Calu3 (cell line): Measurements from ENCODE around the gene DENND4C. TPM values are rescaled to one million over a fixed set of nuclear protein-coding genes. Genes with fewer than 3 reads are reported as not detected.

Source experiments
- BruUV-seq: library from RNA; stranded (reverse); fragments of 400-500 nt; replicated peaks from 2 replicates; lab custom pipeline; 2021; lab: Mats Ljungman, UMichigan
- CTCF ChIA-PET: fragments of 300-600 bp; sonication (Branson Sonifier 250); formaldehyde crosslinking; loops from one replicate; lab custom pipeline; 2022; ENCODE audit warnings: antibody characterized with exemption; lab: Charles Lee
- DNase-seq: peaks from one replicate; pipeline ENCODE4 v3.0.0; 2022
- H3K27ac Mint-ChIP-seq: one replicate; pipeline ENCODE4 v1.8.0; 2022; ENCODE audit warnings: mixed read lengths; ENCODE audit not compliant: unreplicated experiment
- H3K27me3 Mint-ChIP-seq: one replicate; pipeline ENCODE4 v1.8.0; 2022; ENCODE audit warnings: mixed read lengths; ENCODE audit not compliant: unreplicated experiment
- H3K36me3 Mint-ChIP-seq: one replicate; pipeline ENCODE4 v1.8.0; 2022; ENCODE audit warnings: mild to moderate bottlenecking, moderate library complexity, mixed read lengths; ENCODE audit not compliant: insufficient read depth, unreplicated experiment
- H3K4me1 Mint-ChIP-seq: one replicate; pipeline ENCODE4 v1.8.0; 2022; ENCODE audit warnings: mild to moderate bottlenecking, low read depth, mixed read lengths; ENCODE audit not compliant: unreplicated experiment
- H3K4me3 Mint-ChIP-seq: one replicate; pipeline ENCODE4 v1.8.0; 2022; ENCODE audit warnings: mild to moderate bottlenecking, low read depth, moderate library complexity, mixed read lengths; ENCODE audit not compliant: unreplicated experiment
- H3K9me3 Mint-ChIP-seq: one replicate; pipeline ENCODE4 v1.8.0; 2022; ENCODE audit warnings: low read depth, mixed read lengths; ENCODE audit not compliant: unreplicated experiment
- intact Hi-C: fragments of 100-400 bp; cut with micrococcal nuclease; formaldehyde crosslinking; loops from one replicate; pipeline ENCODE4 v1.10.0; 2022; ENCODE audit not compliant: unreplicated experiment
- total RNA-seq: library from RNA; stranded (reverse); gene quantifications from 2 replicates; pipeline ENCODE4 v1.2.3, GENCODE V29; 2022
- TF ChIP-seq, protein P1 (sequence below): fragments of 200-600 bp; IDR thresholded peaks from one replicate; pipeline ENCODE4 v1.8.0; 2022; ENCODE audit warnings: antibody characterized with exemption; ENCODE audit not compliant: unreplicated experiment

Gene DENND4C
- total RNA-seq, 1 experiment from 2014 or later: 28.5 TPM

DNA sequence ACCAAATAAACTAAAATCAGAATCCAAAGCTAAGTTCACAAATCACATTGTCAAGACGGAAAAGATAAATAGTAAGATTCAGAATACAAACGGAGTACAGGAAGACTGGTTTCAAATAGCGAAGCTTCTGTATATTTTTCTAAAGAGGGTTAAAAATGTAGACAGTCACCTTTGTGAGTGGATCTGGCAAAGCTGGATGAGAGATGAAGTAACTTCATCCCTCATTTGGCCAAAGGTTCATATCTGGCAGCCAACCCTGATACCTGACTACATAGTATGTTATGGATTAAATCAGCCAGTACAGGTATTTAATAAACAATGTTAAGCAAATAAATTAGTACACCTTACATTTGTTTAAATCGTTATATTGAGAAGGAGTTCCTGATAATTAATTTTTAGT, 21.3 kb upstream of the DENND4C start:
- TF ChIP-seq, protein P1, sequence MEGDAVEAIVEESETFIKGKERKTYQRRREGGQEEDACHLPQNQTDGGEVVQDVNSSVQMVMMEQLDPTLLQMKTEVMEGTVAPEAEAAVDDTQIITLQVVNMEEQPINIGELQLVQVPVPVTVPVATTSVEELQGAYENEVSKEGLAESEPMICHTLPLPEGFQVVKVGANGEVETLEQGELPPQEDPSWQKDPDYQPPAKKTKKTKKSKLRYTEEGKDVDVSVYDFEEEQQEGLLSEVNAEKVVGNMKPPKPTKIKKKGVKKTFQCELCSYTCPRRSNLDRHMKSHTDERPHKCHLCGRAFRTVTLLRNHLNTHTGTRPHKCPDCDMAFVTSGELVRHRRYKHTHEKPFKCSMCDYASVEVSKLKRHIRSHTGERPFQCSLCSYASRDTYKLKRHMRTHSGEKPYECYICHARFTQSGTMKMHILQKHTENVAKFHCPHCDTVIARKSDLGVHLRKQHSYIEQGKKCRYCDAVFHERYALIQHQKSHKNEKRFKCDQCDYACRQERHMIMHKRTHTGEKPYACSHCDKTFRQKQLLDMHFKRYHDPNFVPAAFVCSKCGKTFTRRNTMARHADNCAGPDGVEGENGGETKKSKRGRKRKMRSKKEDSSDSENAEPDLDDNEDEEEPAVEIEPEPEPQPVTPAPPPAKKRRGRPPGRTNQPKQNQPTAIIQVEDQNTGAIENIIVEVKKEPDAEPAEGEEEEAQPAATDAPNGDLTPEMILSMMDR: no peak
- DNase-seq: no peak
- Mint-ChIP-seq H3K4me1 (peaks cover 10% of the 10 kb centered on the region), H3K27me3 (no peaks in the 10 kb centered on the region), H3K9me3 (no peaks in the 10 kb centered on the region), H3K4me3 (no peak overlapping the region), H3K27ac (no peak overlapping the region), H3K36me3 (no peaks in the 10 kb centered on the region)
- BruUV-seq: no TSS peak
- CTCF ChIA-PET: no interaction called here
- intact Hi-C loops: no loop called here

DNA sequence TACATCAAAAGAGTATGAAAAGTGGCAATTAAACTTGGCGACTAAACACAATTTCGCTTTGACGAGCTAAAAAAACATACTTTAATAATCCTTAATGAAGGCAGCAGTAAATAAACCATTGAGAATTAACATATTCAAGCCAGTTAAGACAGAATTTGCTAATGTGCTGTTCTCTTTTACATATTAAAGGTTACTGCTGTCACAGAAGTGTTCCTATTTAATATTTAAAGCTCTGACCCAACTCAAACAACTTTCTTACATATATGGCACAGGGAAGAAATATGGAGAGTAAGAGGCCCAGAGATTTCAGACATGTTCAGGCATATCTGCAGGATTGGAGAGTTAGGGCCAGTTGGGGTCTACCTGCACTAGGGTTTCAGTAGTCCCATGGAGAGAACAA, 16.7 kb upstream of the DENND4C start:
- Mint-ChIP-seq H3K4me3 (no peak overlapping the region), H3K36me3 (no peaks in the 10 kb centered on the region), H3K9me3 (no peaks in the 10 kb centered on the region), H3K4me1 (peaks cover 5% of the 10 kb centered on the region), H3K27ac (no peak overlapping the region), H3K27me3 (no peaks in the 10 kb centered on the region)
- no peak for DNase-seq
- intact Hi-C loops: no loop called here
- BruUV-seq: no TSS peak
- CTCF ChIA-PET: interaction anchor here (0.8 kb wide), 1 partner anchor 19 kb away, joined by 4 read pairs; no protein-coding TSS in a partner anchor
- TF ChIP-seq, protein P1: no peak

DNA sequence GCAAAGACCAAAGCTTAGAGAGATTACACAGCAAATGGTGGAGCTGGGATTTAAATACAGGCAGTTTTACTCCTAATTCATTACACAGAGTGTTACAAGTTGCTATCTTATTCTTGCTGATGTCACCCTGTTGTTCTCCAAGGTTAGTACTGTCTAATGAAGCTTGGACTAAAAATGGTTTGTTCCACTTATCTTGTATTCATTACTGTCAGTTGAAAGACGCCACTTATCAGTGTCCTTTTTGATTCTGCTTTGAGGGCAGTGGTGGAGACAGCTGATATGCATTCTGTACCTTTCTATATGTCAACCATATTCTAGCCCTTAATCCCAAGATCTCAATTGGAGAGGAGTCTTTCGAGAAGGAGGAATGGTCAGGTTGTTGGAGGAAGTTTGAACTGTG, 14.0 kb upstream of the DENND4C start:
- Mint-ChIP-seq H3K36me3 (no peaks in the 10 kb centered on the region), H3K4me3 (no peak overlapping the region), H3K27me3 (no peaks in the 10 kb centered on the region), H3K27ac (no peak overlapping the region), H3K9me3 (no peaks in the 10 kb centered on the region), H3K4me1 (no peaks in the 10 kb centered on the region)
- intact Hi-C loops: no loop called here
- TF ChIP-seq, protein P1: no peak
- CTCF ChIA-PET: interaction anchor here (0.7 kb wide), 1 partner anchor 1423 kb away, joined by 8 read pairs; no protein-coding TSS in a partner anchor
- BruUV-seq: no TSS peak
- no peak for DNase-seq

DNA sequence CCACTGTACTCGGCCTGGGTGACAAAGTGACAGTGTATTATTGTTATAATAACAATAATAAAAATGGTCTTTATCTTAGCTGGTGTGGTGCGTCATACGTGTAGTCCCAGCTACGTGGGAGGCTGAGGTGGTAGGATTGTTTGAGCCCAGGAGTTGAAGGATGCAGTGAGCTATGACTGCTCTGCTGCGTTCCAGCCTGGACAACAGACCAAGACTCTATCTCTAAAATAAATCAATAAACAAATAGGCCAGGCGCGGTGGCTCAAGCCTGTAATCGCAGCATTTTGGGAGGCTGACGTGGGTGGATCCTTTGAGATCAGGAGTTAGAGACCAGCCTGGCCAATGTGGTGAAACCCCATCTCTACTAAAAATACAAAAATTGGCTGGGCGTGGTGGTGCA, 9.2 kb upstream of the DENND4C start:
- Mint-ChIP-seq H3K9me3 (no peaks in the 10 kb centered on the region), H3K36me3 (no peaks in the 10 kb centered on the region), H3K4me3 (no peak overlapping the region), H3K27me3 (no peaks in the 10 kb centered on the region), H3K4me1 (no peaks in the 10 kb centered on the region), H3K27ac (no peak overlapping the region)
- DNase-seq: no peak
- TF ChIP-seq, protein P1: no peak
- intact Hi-C loops: no loop called here
- BruUV-seq: no TSS peak
- CTCF ChIA-PET: no interaction called here
